Fibroblast of skin of back (primary cell): ENCODE results near the gene MICU1. TPM values are rescaled to one million over a fixed set of nuclear protein-coding genes. Genes with fewer than 3 reads are reported as not detected.
"Not testable (repeated sequence)": the region's sequence is repeated elsewhere in the genome, so short reads cannot be mapped to it uniquely, and the experiment has no call there.

Experiments used
- DNase-seq: peaks from one replicate; pipeline ENCODE4 v3.0.0-alpha.2; 2013
- polyA plus RNA-seq, 2 experiments: library from polyadenylated mRNA; unstranded; fragments of 120-200 nt; gene quantifications; one replicate each; pipeline ENCODE4 v1.2.1, GENCODE V29; 2013; ENCODE audit not compliant: insufficient read length in 2 of 2

The MICU1 gene, protein sequence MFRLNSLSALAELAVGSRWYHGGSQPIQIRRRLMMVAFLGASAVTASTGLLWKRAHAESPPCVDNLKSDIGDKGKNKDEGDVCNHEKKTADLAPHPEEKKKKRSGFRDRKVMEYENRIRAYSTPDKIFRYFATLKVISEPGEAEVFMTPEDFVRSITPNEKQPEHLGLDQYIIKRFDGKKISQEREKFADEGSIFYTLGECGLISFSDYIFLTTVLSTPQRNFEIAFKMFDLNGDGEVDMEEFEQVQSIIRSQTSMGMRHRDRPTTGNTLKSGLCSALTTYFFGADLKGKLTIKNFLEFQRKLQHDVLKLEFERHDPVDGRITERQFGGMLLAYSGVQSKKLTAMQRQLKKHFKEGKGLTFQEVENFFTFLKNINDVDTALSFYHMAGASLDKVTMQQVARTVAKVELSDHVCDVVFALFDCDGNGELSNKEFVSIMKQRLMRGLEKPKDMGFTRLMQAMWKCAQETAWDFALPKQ
- polyA plus RNA-seq (2013, experiment 1 of 2; ENCODE audit: insufficient read length), result 40.3 TPM
- 53.0 TPM for polyA plus RNA-seq (2013, experiment 2 of 2; ENCODE audit: insufficient read length)

DNA sequence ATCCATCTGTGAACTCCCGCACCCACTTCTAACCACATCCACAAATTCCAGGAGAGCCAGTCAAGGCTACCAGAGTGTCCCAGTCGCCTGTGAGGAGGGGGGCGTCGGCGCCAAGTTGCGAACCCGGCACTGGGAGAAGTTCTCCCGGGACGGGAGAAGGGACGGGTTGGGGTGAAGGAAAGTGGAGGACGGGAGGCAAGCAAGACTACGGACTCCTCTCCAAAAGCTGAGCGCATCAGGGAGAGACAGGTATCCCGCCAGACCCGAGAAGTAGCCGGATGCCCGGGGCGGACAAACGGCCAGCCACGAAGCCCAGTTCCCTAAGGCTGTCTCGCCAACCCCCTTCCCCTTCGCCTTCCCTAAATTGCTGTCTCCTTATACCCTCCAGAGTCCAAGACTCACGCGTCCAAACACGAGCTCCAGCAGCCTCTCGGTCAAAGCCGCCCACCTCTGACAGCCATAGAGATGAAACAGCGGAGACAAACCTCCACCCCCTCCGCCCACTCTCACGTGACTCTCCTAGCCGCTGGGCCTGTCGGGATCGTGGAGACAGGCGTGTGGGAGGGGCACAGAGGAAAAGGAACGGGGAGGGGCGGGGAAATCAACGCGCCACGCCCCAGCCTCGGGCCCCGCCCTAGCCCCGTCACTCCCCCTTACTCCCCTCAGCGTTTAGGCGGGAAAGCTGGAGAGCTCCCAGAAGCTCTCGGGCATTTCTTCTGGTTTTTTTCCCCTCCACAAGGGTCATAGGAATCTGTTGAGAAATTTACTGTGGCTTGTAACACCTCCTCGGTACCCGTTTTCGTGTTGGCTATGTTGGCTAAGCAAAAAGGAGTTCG lies at the start of gene MICU1:
Gene MICU1, minus strand, starts transcription at position 472 of the 836 bp plus-strand sequence. CDS start 59,286 bp downstream, outside the sequence.
- peak; percentile 96 for DNase-seq

DNA sequence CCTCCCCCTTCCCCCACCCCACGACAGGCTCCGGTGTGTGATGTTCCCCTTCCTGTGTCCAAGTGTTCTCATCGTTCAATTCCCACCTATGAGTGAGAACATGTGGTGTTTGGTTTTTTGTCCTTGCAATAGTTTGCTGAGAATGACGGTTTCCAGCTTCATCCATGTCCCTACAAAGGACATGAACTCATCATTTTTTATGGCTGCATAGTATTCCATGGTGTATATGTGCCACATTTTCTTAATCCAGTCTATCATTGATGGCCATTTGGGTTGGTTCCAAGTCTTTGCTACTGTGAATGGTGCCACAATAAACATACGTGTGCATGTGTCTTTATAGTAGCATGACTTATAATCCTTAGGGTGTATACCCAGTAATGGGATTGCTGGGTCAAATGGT lies 48.3 kb upstream of the MICU1 start:
- DNase-seq, result not testable (repeated sequence)

DNA sequence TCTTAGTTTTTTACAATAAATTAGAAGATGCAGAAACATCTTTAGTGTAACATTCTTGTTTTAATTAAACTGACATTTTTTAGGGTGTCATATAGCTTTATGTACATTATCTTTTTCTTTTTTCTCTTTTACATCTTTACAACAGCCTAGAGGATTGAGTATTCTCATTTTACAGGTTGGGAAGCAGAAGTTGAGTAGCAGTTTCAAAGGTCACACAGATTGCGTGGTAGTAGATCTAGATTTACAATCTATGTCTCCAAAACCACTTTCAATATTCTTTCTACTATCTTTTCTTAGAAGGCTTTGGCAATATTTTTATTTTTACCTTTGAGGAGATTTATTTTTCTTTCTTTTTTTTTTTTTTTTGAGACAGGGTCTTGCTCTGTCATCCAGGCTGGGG lies 47.4 kb upstream of the MICU1 start:
- DNase-seq, result no peak

DNA sequence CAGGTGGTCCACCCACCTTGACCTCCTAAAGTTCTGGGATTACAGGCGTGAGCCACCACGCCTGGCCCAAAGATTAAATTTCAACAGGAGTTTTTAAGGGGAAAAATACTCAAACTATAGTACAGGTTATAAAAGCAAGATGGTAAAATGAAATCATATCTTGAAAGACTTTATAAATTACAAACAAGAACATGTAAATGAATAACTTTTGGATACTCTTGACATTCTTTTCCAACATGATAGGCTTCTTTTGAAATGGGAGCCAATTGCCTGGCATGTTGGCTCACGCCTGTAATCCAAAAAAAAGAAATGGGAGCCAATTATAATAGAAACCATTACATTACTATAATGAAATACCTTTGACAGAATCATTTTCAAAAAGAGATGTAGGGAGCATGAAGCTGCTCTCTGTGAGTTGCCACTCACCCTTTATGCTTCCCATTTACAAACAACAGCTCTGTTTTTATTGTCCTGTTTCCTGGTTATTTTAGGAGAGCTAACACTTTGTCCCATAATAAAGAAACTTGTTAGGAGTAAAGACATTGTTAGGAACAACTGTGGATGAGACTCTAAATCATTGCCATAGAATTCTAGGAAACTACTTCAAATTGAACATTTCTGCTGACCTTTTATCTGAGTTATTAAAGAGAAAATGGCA lies 41.5 kb upstream of the MICU1 start:
- DNase-seq, result no peak

DNA sequence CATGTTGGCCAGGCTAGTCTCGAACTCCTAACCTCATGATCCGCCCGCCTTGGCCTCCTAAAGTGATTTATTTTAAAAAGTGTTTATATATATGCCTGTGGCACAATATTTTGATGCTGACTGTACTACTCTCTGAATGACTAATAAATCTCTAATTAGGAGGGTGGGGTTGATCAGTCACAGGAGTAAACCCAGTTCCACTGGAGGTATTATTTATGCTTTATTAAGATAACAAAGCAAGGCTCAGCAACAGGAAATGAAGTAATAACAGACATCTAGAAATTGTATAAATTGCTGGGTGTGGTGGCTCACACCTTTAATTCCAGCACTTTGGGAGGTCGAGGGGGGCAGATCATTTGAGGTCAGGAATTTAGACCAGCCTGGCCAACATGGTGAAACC lies 40.0 kb upstream of the MICU1 start:
- peak; percentile 61 for DNase-seq

DNA sequence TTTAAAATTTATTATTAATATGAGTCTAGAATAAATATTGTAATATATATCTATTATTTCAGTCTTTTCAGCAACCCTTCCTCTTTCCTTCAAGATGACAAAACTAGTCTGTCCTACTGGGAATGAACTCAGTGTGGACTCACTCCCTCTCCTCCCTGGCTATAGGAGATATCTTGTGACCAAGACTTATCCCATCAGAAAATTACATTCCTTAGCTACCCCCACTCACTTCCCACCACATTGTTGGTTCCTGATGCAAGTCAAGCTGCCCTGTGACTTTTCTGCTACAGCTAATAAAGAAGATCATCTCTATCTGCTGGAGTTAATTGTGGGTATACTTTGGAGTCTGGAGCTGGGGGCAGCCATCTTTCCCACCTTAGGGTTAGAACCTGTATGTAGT lies 38.1 kb upstream of the MICU1 start:
- DNase-seq, result peak; percentile 4

DNA sequence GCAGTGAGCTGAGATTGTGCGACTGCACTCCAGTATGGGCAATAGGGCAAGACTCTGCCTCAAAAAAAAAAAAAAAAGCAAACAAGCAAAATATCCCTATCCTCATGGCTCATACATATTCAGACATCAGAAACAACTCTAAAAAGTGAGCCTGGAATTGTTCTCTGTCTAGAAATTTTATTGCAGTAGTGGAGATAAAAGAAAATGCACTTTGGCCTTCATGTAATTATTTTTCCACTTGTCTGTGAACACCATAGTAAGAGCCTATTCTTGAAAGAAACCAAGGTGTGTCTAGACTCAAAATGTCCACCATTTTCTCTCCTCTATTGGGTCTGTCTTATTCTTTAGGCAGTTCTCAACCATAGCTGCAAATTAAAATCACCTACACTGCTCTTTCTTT lies 35.6 kb upstream of the MICU1 start:
- no peak for DNase-seq

DNA sequence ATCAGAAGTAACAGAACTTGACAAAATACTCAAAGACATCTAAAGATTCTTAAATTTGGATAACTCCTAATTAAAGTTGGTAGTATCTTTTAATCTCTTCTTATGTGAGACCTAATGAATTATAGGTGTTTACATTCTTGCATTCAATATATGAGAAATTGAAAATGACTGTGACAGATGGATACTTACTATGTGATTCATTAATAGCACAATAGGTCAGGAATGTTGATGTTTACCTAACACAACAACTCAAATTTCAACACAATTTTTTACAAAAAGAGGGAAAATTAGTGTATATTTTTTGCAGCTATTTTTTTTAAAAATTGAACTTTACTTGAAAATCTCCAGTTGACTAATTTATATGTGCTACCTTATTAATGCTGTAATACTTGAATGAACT lies 34.3 kb upstream of the MICU1 start:
- no peak for DNase-seq

DNA sequence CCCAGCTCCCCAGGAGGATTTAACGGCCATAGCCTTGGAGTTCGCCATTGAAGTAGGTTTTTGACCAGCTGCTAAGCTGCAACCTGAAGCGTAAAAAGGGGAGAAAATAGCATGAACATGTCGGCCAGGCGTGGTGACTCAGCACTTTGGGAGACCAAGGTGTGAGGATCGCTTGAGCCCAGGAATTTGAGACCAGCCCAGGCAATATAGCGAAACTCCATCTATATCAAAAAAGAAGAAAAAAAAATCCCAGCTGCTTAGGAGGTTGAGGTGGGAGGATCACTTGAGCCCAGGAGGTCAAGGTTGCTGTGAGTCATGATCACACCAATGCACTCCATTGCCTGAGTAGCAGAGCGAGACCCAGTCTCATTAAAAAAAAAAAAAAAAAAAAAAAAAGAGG lies 33.8 kb upstream of the MICU1 start:
- no peak for DNase-seq

DNA sequence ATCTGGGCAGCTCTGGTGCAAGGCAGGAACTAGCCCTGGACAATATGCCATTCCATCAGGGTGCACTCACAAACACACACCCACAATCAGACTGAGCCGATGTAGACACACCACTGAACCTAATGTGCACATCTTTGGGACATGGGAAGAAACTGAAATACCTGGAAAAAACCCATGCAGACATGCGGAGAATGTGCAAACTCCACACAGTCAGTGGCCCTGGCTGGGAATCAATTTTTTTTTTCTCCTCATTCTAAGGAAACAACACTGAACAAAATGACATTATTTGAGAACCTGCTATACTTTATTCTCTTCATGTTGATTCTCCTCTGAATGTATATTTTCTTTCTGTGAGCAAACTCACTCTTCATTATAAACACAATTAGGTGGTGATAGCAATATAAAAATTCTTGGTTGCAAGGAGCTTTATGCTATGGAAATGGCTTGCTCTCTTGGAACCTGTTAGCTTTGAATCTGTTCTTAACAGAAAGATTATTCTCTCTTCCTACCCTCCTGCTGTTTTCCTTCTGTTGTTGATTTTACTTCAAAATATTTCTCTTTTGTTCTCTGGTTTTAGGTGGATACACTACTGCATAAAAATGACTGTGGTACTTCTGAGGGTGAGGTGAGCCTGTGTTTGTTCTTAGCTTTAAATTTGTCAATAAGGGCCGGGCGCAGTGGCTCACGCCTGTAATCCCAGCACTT lies 33.0 kb upstream of the MICU1 start:
- DNase-seq, result no peak

DNA sequence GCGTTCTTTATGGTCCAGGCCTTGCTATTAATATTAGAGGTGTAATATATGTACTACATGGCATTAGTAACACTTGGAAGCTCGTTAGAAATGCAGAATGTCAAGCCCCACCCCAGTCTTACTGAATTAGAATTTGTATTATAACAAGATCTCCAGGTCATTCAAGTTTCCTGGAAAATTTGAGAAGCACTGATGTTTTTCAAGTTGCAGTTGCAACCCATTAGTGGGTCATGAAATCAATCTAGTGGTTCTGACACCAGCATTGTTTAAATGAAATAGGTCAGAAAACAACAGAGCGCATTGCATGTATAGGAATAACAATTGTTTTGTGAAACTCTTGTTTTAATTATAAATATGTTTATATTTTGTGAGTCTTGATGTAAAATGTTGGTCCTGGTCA lies 28.8 kb upstream of the MICU1 start:
- no peak for DNase-seq

DNA sequence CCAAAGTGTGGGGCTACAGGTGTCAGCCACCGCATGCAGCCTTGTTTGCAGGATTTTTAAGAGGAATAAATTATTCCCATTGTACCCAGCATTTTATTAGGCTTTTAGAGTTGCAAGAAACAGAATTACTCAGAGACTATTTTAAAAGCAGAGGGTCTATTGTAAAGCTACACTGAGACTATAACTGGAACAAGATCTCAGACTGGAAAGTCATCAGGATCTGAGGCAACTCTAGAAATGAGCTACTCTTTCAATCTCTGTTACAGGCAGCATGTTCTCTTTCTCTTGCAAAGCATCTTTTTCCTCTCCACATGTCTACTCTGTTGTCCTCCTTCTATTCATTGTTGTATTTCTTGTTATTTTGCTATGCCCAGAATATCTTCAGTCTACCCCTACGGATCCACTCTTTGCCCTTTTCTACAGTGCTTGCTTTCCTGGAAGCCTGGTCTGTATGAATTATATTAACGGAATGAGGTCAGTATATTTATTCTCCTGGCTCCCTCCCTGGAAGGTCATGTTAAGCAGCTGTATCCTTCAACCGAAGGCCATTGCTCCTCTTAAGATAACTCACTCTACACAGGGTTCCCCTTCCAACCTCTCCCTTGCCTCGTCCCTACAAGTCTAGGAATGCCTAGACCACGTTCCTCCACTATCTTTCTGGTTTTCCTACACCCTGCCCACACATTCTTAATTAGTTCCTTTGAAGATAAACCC lies 27.7 kb upstream of the MICU1 start:
- no peak for DNase-seq

DNA sequence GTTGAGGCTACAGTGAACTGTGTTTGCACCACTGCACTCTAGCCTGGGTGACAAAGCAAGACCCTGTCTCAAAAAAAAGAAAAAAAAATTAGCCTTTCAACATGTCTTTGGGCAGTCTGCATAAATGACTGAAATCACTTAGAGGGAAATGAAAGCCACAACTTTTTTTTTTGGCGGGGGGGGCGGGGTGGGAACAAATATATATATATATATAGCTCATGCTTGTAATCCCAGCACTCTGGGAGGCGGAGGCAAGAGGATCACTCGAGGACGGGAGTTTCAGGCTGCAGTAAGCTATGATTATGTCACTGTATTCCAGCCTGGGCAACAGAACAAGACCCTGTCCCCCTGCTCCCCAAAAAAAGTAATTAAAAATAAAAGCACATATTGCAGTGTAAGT lies 23.4 kb upstream of the MICU1 start:
- DNase-seq, result no peak

DNA sequence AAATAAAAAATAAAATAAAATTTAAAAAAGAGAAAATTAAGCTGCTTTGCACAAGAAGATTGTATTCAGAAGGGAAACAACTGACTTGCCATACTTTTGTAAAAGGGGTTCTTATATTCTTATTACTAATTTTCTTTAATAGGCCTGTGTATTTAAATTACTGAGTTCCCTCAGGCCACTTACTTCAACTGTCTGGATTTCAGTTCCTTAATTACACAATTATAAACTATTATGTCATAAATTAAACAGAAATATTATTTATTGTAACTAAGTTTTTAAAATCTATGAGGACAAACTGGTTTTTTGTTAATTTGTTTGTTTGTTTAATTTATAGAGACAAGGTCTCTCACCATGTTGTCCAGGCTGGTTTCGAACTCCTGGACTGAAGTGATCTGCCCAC lies 22.4 kb upstream of the MICU1 start:
- DNase-seq, result no peak

DNA sequence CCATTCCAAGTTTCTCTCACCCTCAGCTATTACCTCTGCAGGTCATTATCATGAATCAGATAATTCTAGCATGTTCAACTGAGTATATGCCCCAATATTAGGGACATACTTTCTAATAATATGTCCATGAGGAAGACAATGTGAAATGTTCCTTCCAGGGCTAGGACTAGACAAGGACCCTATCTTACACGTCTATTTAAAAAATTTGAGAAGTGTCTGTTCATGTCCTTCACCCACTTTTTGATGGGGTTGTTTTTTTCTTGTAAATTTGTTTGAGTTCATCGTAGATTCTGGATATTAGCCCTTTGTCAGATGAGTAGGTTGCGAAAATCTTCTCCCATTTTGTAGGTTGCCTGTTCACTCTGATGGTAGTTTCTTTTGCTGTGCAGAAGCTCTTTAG lies 21.1 kb upstream of the MICU1 start:
- DNase-seq, result not testable (repeated sequence)

DNA sequence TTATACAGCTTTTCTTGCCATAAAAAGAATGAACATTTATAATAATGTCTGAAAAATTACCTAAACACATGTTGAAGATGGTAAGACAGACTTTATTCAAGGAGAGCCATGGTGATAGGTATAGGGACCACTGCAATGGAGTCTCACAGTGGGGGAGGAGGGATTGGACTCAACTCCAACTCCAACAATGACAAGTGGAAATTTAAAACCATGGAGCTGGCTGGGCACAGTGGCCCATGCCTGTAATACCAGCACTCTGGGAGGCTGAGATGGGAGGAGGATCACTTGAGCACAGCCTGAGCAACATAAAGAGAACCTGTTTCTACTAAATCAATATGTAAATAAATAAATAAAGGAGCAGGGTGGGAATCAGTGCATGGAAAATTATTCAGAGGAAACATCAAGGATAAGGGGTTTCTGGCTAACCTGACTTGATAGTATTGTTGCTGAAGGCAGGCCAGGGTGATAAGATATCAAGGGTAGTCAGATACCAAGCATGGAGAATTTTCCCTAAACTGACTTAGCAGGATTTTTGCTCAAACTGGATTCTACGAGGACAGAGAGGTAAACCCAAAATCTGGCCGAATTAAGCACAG lies 19.5 kb upstream of the MICU1 start:
- no peak for DNase-seq

DNA sequence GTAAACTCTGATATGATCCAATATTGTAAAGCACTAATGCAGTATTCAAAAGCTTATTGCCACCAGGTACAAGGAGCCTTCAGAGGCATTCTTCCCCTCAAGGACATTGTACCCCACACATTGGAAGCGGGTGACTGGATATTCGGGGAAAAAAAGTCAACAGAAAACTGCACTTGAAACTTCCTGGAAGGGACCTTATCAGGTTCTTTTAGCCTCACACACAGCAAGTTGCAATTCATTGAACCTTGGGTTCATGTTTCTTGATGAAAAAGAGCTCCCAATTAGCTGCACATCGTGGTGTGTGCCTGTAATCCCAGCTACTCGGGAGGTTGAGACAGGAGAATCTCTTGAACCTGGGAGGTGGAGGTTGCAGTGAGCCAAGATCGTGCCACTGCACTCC lies 16.4 kb upstream of the MICU1 start:
- DNase-seq, result no peak

DNA sequence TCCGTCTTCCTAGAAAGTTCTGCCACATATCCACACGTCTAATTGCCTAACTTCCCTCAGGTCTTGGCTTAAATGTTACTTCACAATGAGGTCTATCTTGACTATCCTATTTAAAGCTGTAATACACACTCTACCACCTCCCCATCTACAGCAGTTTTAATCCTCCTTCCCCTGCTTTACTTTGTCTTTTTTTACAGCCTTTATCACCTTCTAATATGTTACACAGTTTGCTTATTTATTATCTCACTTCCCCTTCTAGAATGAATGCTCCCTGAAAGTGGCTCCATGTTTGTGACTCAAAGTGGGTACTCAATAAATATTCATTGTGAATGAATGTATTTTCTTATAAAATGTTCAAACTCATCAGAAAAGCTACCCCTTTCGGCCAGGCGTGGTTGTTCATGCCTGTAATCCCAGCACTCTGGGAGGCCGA lies 13.6 kb upstream of the MICU1 start:
- DNase-seq, result no peak

DNA sequence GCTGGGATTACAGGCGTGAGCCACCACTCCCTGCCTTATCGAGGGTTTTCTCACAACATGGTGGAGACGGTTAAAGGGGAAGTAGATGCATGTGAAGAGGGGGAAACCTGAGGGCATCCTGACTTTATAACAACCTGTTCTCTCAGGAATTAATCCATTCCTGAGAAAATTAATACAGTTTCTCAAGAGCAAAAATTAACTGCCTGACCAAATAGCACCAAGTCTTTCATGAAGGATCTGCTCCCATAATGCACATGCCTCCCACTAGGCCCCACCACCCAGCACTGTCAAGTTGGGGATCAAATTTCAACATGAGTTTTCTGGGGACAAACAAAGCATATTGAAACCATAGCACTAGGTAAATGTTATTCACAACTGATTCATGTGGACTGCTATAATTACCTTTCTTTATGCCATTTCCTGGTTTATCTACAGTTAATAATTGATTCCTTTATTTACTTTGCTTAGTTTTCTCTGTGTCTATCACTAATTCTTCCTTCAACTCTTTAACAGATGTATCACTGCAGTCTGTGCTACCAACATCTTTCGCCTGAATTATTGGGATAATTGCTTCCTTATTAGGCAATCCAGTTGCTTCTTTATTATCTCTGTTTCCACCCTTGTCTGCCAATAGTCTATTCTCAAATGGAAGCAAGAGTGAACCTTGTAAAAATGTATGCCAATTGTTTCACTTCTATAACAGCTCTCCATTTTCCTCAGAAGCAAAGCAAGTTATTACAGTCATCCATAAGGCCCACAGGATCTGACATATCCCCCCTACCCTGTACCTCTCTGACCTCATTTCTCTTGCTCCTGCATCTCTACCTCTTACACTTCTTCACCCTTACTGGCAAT lies 12.9 kb upstream of the MICU1 start:
- no peak for DNase-seq

DNA sequence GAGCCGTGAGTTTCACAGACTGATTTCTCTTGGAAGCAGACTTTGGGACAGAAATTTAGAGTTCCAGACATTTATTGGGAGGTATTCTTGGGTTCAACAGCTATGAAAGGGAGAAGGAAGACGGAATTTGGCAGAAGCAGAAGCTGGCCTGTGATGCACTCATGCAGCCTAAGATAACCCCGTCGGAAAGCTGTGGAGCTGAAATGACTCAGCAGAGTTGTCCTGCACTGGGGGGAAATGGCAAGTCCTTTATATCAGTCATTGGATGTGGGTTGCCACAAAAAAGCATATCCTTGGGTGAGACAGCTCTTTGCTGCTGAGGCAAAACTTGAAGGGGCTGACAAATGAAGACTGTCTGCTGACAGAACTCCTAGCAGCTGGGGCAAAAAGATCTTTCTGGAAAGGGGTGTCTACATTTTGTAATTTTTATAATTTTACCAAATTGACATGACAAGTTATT lies 11.5 kb upstream of the MICU1 start:
- DNase-seq, result peak; percentile 72
